Uterus (tissue), 2 donors: ENCODE measurements around the gene ARHGAP8.

Experiments used
- POLR2A ChIP-seq, 2 donors: fragments of 450-650 bp; IDR thresholded peaks; one replicate each; pipeline ENCODE4 v1.6.1; 2016; ENCODE audit warnings: antibody characterized with exemption in 2 of 2, mild to moderate bottlenecking in 1 of 2, moderate library complexity in 1 of 2
- TF ChIP-seq, protein P1 (sequence below), 4 experiments: fragments of 200-600 bp in 2 of 4; fragments of 450-650 bp in 2 of 4; sonication (generic) in 2 of 4; IDR thresholded peaks; one replicate each; pipeline ENCODE4 v1.5.1; 2016 to 2019; ENCODE audit warnings: antibody characterized with exemption in 4 of 4, mild to moderate bottlenecking in 2 of 4, moderate library complexity in 1 of 4

DNA sequence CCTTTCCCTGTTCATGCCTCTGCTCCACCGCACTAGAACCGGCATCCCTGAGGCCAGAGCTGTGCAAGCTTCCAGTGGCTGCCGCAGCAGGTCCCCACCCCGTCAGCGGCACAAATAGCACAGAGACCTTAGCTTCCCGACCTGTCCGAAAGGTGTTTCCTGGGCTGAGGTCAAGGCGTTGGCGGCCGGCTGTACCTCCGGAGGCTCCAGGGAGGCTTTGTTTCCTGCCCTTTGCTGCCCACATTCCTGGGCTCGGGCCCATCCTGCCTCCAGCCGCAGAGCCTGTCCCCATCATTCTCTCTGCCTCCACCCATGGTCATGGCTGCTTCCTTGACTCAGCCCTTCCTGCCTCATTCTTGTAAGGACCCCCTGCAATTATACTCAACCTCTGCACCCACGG lies 31.2 kb downstream of the ARHGAP8 start:
- TF ChIP-seq, protein P1, sequence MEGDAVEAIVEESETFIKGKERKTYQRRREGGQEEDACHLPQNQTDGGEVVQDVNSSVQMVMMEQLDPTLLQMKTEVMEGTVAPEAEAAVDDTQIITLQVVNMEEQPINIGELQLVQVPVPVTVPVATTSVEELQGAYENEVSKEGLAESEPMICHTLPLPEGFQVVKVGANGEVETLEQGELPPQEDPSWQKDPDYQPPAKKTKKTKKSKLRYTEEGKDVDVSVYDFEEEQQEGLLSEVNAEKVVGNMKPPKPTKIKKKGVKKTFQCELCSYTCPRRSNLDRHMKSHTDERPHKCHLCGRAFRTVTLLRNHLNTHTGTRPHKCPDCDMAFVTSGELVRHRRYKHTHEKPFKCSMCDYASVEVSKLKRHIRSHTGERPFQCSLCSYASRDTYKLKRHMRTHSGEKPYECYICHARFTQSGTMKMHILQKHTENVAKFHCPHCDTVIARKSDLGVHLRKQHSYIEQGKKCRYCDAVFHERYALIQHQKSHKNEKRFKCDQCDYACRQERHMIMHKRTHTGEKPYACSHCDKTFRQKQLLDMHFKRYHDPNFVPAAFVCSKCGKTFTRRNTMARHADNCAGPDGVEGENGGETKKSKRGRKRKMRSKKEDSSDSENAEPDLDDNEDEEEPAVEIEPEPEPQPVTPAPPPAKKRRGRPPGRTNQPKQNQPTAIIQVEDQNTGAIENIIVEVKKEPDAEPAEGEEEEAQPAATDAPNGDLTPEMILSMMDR (IDR thresholded peaks at IDR 0.05), result no peak
- TF ChIP-seq POLR2A (IDR thresholded peaks at IDR 0.05), result no peak
